CD14-positive monocyte (primary cell): ENCODE data around the gene GLT8D1. TPM values are rescaled to one million over a fixed set of nuclear protein-coding genes. Genes with fewer than 3 reads are reported as not detected.
"Not testable (repeated sequence)": the region's sequence is repeated elsewhere in the genome, so short reads cannot be mapped to it uniquely, and the experiment has no call there.

Experiments used
- DNase-seq, 3 donors: peaks; one replicate each; pipeline ENCODE4 v3.0.0-alpha.2; 2011 to 2022
- H2AFZ ChIP-seq: 2 replicates; pipeline ENCODE4 v1.6.0; 2012; ENCODE audit warnings: mild to moderate bottlenecking, low read depth, low read length, inconsistent platforms; ENCODE audit not compliant: insufficient read depth, poor library complexity, severe bottlenecking
- H3K27ac ChIP-seq, 2 donors: 1 replicate in 1 of 2; 2 replicates in 1 of 2; pipeline ENCODE4 v1.5.1; 2012 to 2013; ENCODE audit warnings: low read length in 2 of 2, control low read depth in 1 of 2, inconsistent platforms in 1 of 2, low read depth in 1 of 2, mild to moderate bottlenecking in 1 of 2
- H3K27me3 ChIP-seq, 2 donors: one replicate each; pipeline versions ENCODE4 v1.6.0 to v1.6.1; 2011 to 2013; ENCODE audit warnings: low read length in 2 of 2; ENCODE audit not compliant: control insufficient read depth in 2 of 2, insufficient read depth in 2 of 2
- H3K36me3 ChIP-seq, 2 donors: replicated peaks in 1 of 2; 1 replicate in 1 of 2; 2 replicates in 1 of 2; pipeline versions ENCODE4 v1.5.1 to v1.6.1; 2012 to 2013; ENCODE audit warnings: low read length in 2 of 2, control low read depth in 1 of 2, inconsistent platforms in 1 of 2, mild to moderate bottlenecking in 1 of 2; ENCODE audit not compliant: insufficient read depth in 2 of 2, control insufficient read depth in 1 of 2
- H3K4me1 ChIP-seq, 2 donors: 1 replicate in 1 of 2; 2 replicates in 1 of 2; pipeline versions ENCODE4 v1.5.1 to v1.6.1; 2012 to 2013; ENCODE audit warnings: low read length in 2 of 2, control low read depth in 1 of 2, inconsistent platforms in 1 of 2, mild to moderate bottlenecking in 1 of 2, moderate library complexity in 1 of 2; ENCODE audit not compliant: insufficient read depth in 2 of 2, control insufficient read depth in 1 of 2
- H3K4me2 ChIP-seq: replicated peaks from 2 replicates; pipeline ENCODE3; 2012; ENCODE audit warnings: low read length, moderate library complexity, mild to moderate bottlenecking; ENCODE audit not compliant: poor library complexity, severe bottlenecking; ENCODE audit errors: extremely low read depth
- H3K4me3 ChIP-seq, 3 experiments: fragments of 200-600 bp in 1 of 3; sonication (generic) in 1 of 3; replicated peaks in 1 of 3; 1 replicate in 2 of 3; 2 replicates in 1 of 3; pipeline ENCODE4 v1.5.1; 2011 to 2013; ENCODE audit warnings: low read length in 3 of 3, mild to moderate bottlenecking in 3 of 3, control low read depth in 2 of 3, low read depth in 2 of 3, inconsistent platforms in 1 of 3, moderate library complexity in 1 of 3
- H3K79me2 ChIP-seq: 2 replicates; pipeline ENCODE4 v1.6.0; 2012; ENCODE audit warnings: mild to moderate bottlenecking, control low read depth, inconsistent platforms, low read length, moderate library complexity; ENCODE audit not compliant: insufficient read depth
- H3K9ac ChIP-seq: 2 replicates; pipeline ENCODE4 v1.6.0; 2017; ENCODE audit warnings: low read length, mild to moderate bottlenecking; ENCODE audit not compliant: insufficient read depth, poor library complexity, severe bottlenecking
- H3K9me3 ChIP-seq, 2 donors: replicated peaks in 1 of 2; 1 replicate in 1 of 2; 2 replicates in 1 of 2; pipeline versions ENCODE4 v1.5.1 to v1.6.1; 2012 to 2013; ENCODE audit warnings: low read length in 2 of 2, control low read depth in 1 of 2; ENCODE audit not compliant: control insufficient read depth in 1 of 2, insufficient read depth in 1 of 2
- H4K20me1 ChIP-seq: 2 replicates; pipeline ENCODE4 v1.6.0; 2012; ENCODE audit warnings: mild to moderate bottlenecking, low read length, control low read depth, moderate library complexity; ENCODE audit not compliant: insufficient read depth
- H3K27ac Mint-ChIP-seq, 7 donors: one replicate each; pipeline ENCODE4 v1.8.0; 2020; ENCODE audit warnings: mild to moderate bottlenecking in 7 of 7, mixed read lengths in 7 of 7, moderate library complexity in 6 of 7, inconsistent platforms in 2 of 7
- H3K27me3 Mint-ChIP-seq, 3 donors: one replicate each; pipeline ENCODE4 v1.8.0; 2021 to 2022; ENCODE audit warnings: low read depth in 3 of 3, mild to moderate bottlenecking in 3 of 3, mixed read lengths in 3 of 3, moderate library complexity in 3 of 3, inconsistent platforms in 1 of 3
- H3K36me3 Mint-ChIP-seq, 2 donors: one replicate each; pipeline ENCODE4 v1.8.0; 2020; ENCODE audit warnings: mixed read lengths in 2 of 2, inconsistent platforms in 1 of 2, mild to moderate bottlenecking in 1 of 2
- H3K4me1 Mint-ChIP-seq: one replicate; pipeline ENCODE4 v1.8.0; 2020; ENCODE audit warnings: mild to moderate bottlenecking, mixed read lengths
- H3K4me3 Mint-ChIP-seq, 2 donors: one replicate each; pipeline ENCODE4 v1.8.0; 2020; ENCODE audit warnings: mild to moderate bottlenecking in 2 of 2, mixed read lengths in 2 of 2, moderate library complexity in 1 of 2
- H3K9me3 Mint-ChIP-seq, 7 donors: one replicate each; pipeline ENCODE4 v1.8.0; 2020 to 2022; ENCODE audit warnings: mixed read lengths in 7 of 7, mild to moderate bottlenecking in 6 of 7, moderate library complexity in 6 of 7, inconsistent platforms in 2 of 7
- WGBS: methylation state at CpG from one replicate; pipeline ENCODE4 v1.1.5; 2013; ENCODE audit warnings: missing lambda C conversion rate; ENCODE audit not compliant: insufficient coverage; 5-methylcytosine and 5-hydroxymethylcytosine counted together
- intact Hi-C, 2 donors: fragments of 100-400 bp; cut with micrococcal nuclease; formaldehyde crosslinking; loops; one replicate each; pipeline versions ENCODE4 v1.15.0 to v1.15.1; 2023
- polyA plus RNA-seq, 3 donors: library from polyadenylated mRNA; depleted of rRNA in 1 of 3; unstranded in 2 of 3; stranded (reverse) in 1 of 3; fragments of 300-500 nt in 2 of 3; fragments of >200 nt in 1 of 3; fragmentation: Illumina TruSeq in 2 of 3; gene quantifications; 1 replicate in 2 of 3; 2 replicates in 1 of 3; pipeline ENCODE4 v1.2.3, GENCODE V29; 2012 to 2021
- TF ChIP-seq, protein P1 (sequence below): fragments of 200-600 bp; IDR thresholded peaks from one replicate; pipeline ENCODE4 v1.8.0; 2022; ENCODE audit warnings: antibody characterized with exemption, mild to moderate bottlenecking

Gene GLT8D1
- polyA plus RNA-seq, 3 donors = 27.3 to 34.8 (median 34.8) TPM

- H3K36me3 ChIP-seq = peaks cover 44 to 90% of the 10 kb centered on the region in 2 donors
- 90% methylated on average over 9 of the region's 14 CpGs for WGBS
- intact Hi-C loops = no loop called here
- peak overlapping the region in 2 of 7 donors; percentile 22 to 32 for H3K27ac Mint-ChIP-seq
- peaks cover 15% of the 10 kb centered on the region for H3K4me1 Mint-ChIP-seq
- H3K4me2 ChIP-seq = no peak overlapping the region
- no peaks in the 10 kb centered on the region for H4K20me1 ChIP-seq
- H3K27me3 Mint-ChIP-seq = no peaks in the 10 kb centered on the region
- peaks cover 26 to 47% of the 10 kb centered on the region in 2 donors for H3K9me3 ChIP-seq
- peaks cover 2 to 9% of the 10 kb centered on the region in 2 donors for H3K4me1 ChIP-seq
- peaks cover 75 to 91% of the 10 kb centered on the region in 2 donors for H3K36me3 Mint-ChIP-seq
- H3K4me3 ChIP-seq = no peak overlapping the region
- H3K79me2 ChIP-seq = no peaks in the 10 kb centered on the region
- no peak overlapping the region for H3K27ac ChIP-seq
- H3K9me3 Mint-ChIP-seq = peaks cover 21 to 51% (median 38%) of the 10 kb centered on the region in 7 donors
- H3K27me3 ChIP-seq = no peaks in the 10 kb centered on the region
- DNase-seq = no peak
- no peak overlapping the region for H2AFZ ChIP-seq
- H3K9ac ChIP-seq = no peak overlapping the region
- TF ChIP-seq, protein P1, sequence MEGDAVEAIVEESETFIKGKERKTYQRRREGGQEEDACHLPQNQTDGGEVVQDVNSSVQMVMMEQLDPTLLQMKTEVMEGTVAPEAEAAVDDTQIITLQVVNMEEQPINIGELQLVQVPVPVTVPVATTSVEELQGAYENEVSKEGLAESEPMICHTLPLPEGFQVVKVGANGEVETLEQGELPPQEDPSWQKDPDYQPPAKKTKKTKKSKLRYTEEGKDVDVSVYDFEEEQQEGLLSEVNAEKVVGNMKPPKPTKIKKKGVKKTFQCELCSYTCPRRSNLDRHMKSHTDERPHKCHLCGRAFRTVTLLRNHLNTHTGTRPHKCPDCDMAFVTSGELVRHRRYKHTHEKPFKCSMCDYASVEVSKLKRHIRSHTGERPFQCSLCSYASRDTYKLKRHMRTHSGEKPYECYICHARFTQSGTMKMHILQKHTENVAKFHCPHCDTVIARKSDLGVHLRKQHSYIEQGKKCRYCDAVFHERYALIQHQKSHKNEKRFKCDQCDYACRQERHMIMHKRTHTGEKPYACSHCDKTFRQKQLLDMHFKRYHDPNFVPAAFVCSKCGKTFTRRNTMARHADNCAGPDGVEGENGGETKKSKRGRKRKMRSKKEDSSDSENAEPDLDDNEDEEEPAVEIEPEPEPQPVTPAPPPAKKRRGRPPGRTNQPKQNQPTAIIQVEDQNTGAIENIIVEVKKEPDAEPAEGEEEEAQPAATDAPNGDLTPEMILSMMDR = no peak
- H3K4me3 Mint-ChIP-seq = no peak overlapping the region
Observed at GRCh38 chr3:52731590-52731989, 26.0 kb upstream of the GLT8D1 start.

GRCh38 chr3:52730681-52731080 lies 25.1 kb upstream of the GLT8D1 start:
- Histone ChIP-seq H2AFZ (no peak overlapping the region), H3K4me1 (peaks cover 2 to 9% of the 10 kb centered on the region in 2 donors), H3K27ac (peak overlapping the region in 1 of 2 donors; percentile 32), H3K27me3 (no peaks in the 10 kb centered on the region), H3K79me2 (no peaks in the 10 kb centered on the region), H3K4me2 (no peak overlapping the region), H3K9me3 (peaks cover 26 to 47% of the 10 kb centered on the region in 2 donors), H3K36me3 (peaks cover 37 to 81% of the 10 kb centered on the region in 2 donors), H3K9ac (no peak overlapping the region), H4K20me1 (no peaks in the 10 kb centered on the region), H3K4me3 (no peak overlapping the region)
- peaks cover 21 to 51% (median 38%) of the 10 kb centered on the region in 7 donors for H3K9me3 Mint-ChIP-seq
- intact Hi-C loops = no loop called here
- H3K36me3 Mint-ChIP-seq = peaks cover 68 to 85% of the 10 kb centered on the region in 2 donors
- H3K4me3 Mint-ChIP-seq = no peak overlapping the region
- peak overlapping the region in 4 of 7 donors; percentile 13 to 79 (median 44) for H3K27ac Mint-ChIP-seq
- TF ChIP-seq, protein P1 = no peak
- peaks cover 15% of the 10 kb centered on the region for H3K4me1 Mint-ChIP-seq
- no peaks in the 10 kb centered on the region for H3K27me3 Mint-ChIP-seq
- no peak for DNase-seq

GRCh38 chr3:52728753-52729152 lies 23.2 kb upstream of the GLT8D1 start:
- Histone ChIP-seq H3K36me3 (peaks cover 22 to 62% of the 10 kb centered on the region in 2 donors), H3K9me3 (peaks cover 26 to 43% of the 10 kb centered on the region in 2 donors)
- H4K20me1 ChIP-seq, H3K27ac Mint-ChIP-seq, H3K9ac ChIP-seq, H3K4me2 ChIP-seq, H3K27me3 ChIP-seq, H2AFZ ChIP-seq, intact Hi-C loops, H3K79me2 ChIP-seq, H3K4me1 ChIP-seq, DNase-seq, H3K4me3 ChIP-seq, H3K27me3 Mint-ChIP-seq, H3K27ac ChIP-seq, H3K4me3 Mint-ChIP-seq: not testable (repeated sequence)
- peaks cover 19% of the 10 kb centered on the region for H3K4me1 Mint-ChIP-seq
- H3K36me3 Mint-ChIP-seq = peaks cover 52 to 74% of the 10 kb centered on the region in 2 donors
- WGBS = no CpG with 5 or more reads among the region's 3 CpGs
- peaks cover 17 to 41% (median 32%) of the 10 kb centered on the region in 7 donors for H3K9me3 Mint-ChIP-seq
